NT2/D1 (cell line): ENCODE results near the gene ARID5A.

ENCODE experiments used
- SUZ12 ChIP-seq: IDR thresholded peaks from 2 replicates; pipeline ENCODE4 v1.6.1; 2011; ENCODE audit not compliant: insufficient read length, insufficient read depth; ENCODE audit errors: extremely low read depth
- YY1 ChIP-seq: IDR thresholded peaks from 2 replicates; pipeline ENCODE4 v1.6.1; 2011; ENCODE audit not compliant: insufficient read length, insufficient read depth

GRCh38 chr2:96591494-96591893 is 54.9 kb downstream of the ARID5A start:
- TF ChIP-seq SUZ12: no peak
- no peak for TF ChIP-seq YY1
